Mesendoderm (in vitro differentiated cells): ENCODE measurements around the gene KRTAP10-3.

Experiments used
- DNase-seq: peaks from one replicate; pipeline ENCODE4 v3.0.0; 2013
- H2AK5ac ChIP-seq: 2 replicates; pipeline ENCODE4 v1.6.1; 2013; ENCODE audit warnings: low read length, inconsistent platforms
- H2BK120ac ChIP-seq: 2 replicates; pipeline ENCODE4 v1.6.1; 2013; ENCODE audit warnings: low read depth, mild to moderate bottlenecking, low read length, moderate library complexity, mixed read lengths
- H2BK15ac ChIP-seq: replicated peaks from 2 replicates; pipeline ENCODE4 v1.6.1; 2013; ENCODE audit warnings: low read depth, mild to moderate bottlenecking, moderate library complexity
- H2BK5ac ChIP-seq: 2 replicates; pipeline ENCODE4 v1.6.1; 2013; ENCODE audit warnings: low read length, inconsistent platforms
- H3K18ac ChIP-seq: 2 replicates; pipeline ENCODE4 v1.6.1; 2013; ENCODE audit warnings: mild to moderate bottlenecking, low read length, mixed read lengths
- H3K23ac ChIP-seq: one replicate; pipeline ENCODE4 v1.6.1; 2013; ENCODE audit warnings: low read length
- H3K27ac ChIP-seq: 2 replicates; pipeline ENCODE4 v1.5.1; 2013; ENCODE audit warnings: low read depth, mild to moderate bottlenecking, inconsistent platforms, low read length, moderate library complexity
- H3K27me3 ChIP-seq: 2 replicates; pipeline ENCODE4 v1.6.1; 2013; ENCODE audit warnings: low read length, control low read depth, mild to moderate bottlenecking, inconsistent platforms; ENCODE audit not compliant: insufficient read depth, poor library complexity
- H3K36me3 ChIP-seq: 2 replicates; pipeline ENCODE4 v1.6.1; 2013; ENCODE audit warnings: low read length, inconsistent platforms; ENCODE audit not compliant: control insufficient read depth, insufficient read depth
- H3K4ac ChIP-seq: one replicate; pipeline ENCODE4 v1.6.1; 2013; ENCODE audit warnings: low read depth, mild to moderate bottlenecking, low read length, moderate library complexity
- H3K4me1 ChIP-seq: 2 replicates; pipeline ENCODE4 v1.6.1; 2013; ENCODE audit warnings: low read depth, low read length, inconsistent platforms; ENCODE audit not compliant: control insufficient read depth
- H3K4me2 ChIP-seq: 2 replicates; pipeline ENCODE4 v1.6.1; 2013; ENCODE audit warnings: low read length
- H3K4me3 ChIP-seq: 2 replicates; pipeline ENCODE4 v1.5.1; 2013; ENCODE audit warnings: mild to moderate bottlenecking, low read length
- H3K56ac ChIP-seq: one replicate; pipeline ENCODE4 v1.6.1; 2013; ENCODE audit warnings: low read length
- H3K79me1 ChIP-seq: 2 replicates; pipeline ENCODE4 v1.6.1; 2013; ENCODE audit warnings: low read length, inconsistent platforms
- H3K79me2 ChIP-seq: 2 replicates; pipeline ENCODE4 v1.6.1; 2013; ENCODE audit warnings: mild to moderate bottlenecking, low read length; ENCODE audit not compliant: control insufficient read depth, insufficient read depth
- H3K9ac ChIP-seq: 2 replicates; pipeline ENCODE4 v1.6.1; 2013; ENCODE audit warnings: low read length, inconsistent platforms
- H4K5ac ChIP-seq: one replicate; pipeline ENCODE4 v1.6.1; 2013; ENCODE audit warnings: low read length
- H4K8ac ChIP-seq: one replicate; pipeline ENCODE4 v1.6.1; 2013; ENCODE audit warnings: low read depth, mild to moderate bottlenecking, control low read depth, low read length, moderate library complexity
- WGBS: extraction: QIAGEN DNeasy Blood & Tissue Kit; methylation state at CpG from one replicate; pipeline ENCODE4 v1.1.7; 2013; ENCODE audit warnings: low lambda C conversion rate, missing lambda C conversion rate; ENCODE audit not compliant: insufficient coverage; ENCODE audit errors: extremely low coverage; 5-methylcytosine and 5-hydroxymethylcytosine counted together

The KRTAP10-3 gene

DNA sequence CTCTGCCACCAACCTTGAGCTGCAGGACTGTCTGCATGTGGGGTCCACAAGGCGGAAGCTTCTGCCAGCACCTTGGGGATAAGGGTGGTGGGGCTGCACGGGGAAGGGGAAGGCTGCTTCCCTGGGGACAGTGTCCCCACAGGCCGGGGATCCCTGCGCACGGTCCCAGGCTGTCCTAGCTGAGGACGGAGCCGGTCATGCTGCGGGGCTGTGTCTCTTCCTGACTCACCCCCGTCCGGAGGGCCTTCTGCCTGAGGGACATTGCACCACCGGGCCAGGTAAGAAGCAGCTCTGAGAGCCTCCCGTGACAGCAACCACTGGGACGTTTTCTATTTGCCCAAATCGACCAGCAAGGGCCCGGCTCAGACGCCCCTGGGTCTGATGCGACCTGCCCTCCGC lies 48.5 kb downstream of the KRTAP10-3 start:
- Histone ChIP-seq H3K18ac (no peak overlapping the region), H2BK5ac (no peak overlapping the region), H3K4ac (no peak overlapping the region), H3K9ac (no peak overlapping the region), H3K4me3 (no peak overlapping the region), H3K36me3 (no peaks in the 10 kb centered on the region), H3K23ac (no peak overlapping the region), H3K56ac (no peak overlapping the region), H2AK5ac (no peak overlapping the region), H3K79me2 (no peaks in the 10 kb centered on the region), H3K4me2 (no peak overlapping the region), H3K4me1 (no peaks in the 10 kb centered on the region), H4K5ac (no peak overlapping the region), H3K27ac (no peak overlapping the region), H2BK120ac (no peak overlapping the region), H2BK15ac (no peak overlapping the region), H3K27me3 (no peaks in the 10 kb centered on the region), H4K8ac (no peak overlapping the region), H3K79me1 (no peaks in the 10 kb centered on the region)
- DNase-seq: no peak
- no CpG with 5 or more reads among the region's 18 CpGs for WGBS

DNA sequence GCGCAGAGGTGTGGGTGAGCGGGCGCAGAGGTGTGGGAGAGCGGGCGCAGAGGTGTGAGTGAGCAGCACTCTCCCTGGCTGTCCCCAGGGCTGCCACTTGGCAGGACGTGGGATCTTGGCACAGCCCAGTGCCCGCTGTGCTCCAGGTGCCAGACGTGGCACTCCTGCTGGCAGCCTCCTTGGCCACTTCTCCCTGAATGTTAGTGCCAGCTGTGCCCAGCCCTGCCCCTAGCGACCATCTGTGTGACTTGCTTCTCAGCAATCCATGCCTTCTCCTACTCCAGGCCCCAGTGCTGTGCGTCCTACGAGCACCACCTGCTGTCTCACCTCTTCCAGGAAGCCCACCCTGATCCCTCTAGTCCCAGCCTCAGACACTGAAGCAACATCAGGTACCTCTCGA lies 49.1 kb downstream of the KRTAP10-3 start:
- H3K79me1 ChIP-seq: no peaks in the 10 kb centered on the region
- H3K18ac ChIP-seq: no peak overlapping the region
- no peaks in the 10 kb centered on the region for H3K79me2 ChIP-seq
- no peaks in the 10 kb centered on the region for H3K36me3 ChIP-seq
- no peak overlapping the region for H3K23ac ChIP-seq
- H3K9ac ChIP-seq: no peak overlapping the region
- no peak overlapping the region for H2AK5ac ChIP-seq
- H4K8ac ChIP-seq: no peak overlapping the region
- H2BK120ac ChIP-seq: no peak overlapping the region
- no peaks in the 10 kb centered on the region for H3K4me1 ChIP-seq
- H2BK5ac ChIP-seq: no peak overlapping the region
- no peak overlapping the region for H3K4ac ChIP-seq
- H3K4me2 ChIP-seq: no peak overlapping the region
- WGBS: no CpG with 5 or more reads among the region's 12 CpGs
- H3K56ac ChIP-seq: no peak overlapping the region
- H3K27me3 ChIP-seq: no peaks in the 10 kb centered on the region
- no peak overlapping the region for H3K4me3 ChIP-seq
- no peak overlapping the region for H3K27ac ChIP-seq
- DNase-seq: no peak
- no peak overlapping the region for H4K5ac ChIP-seq
- H2BK15ac ChIP-seq: no peak overlapping the region

DNA sequence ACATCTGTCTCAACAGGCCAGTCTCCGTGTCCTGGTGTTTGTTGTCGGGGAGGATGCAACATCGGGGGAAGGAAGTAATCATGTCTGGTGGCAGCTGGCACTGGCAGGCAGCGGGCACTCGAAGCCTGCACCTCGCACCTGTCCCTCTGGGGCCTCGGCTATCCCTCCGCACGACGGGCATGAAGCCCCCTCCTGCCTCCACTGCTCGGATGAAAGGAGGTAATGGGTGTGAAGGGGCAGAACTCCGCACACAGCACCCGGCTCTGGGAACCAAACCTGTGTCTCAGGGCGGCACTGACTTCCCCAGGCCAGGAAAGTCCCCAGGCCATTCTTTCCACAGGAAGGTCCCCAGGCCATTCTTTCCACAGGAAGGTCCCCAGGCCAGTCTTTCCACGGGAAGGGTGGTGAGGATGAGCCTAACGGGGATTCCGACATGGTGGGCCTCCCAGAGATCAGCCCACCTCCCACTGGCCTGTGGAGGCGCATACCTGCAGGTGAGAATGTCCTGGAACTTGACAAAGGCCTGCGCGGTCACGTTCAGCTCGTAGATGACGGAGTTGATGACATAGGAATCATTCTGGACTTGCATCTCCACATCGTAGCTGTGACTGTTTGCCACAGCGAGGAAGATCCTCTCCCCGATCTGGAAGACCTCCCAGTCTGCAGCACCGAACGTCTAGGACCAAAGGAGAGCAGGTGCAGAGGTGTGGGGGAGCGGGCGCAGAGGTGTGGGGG lies 49.7 kb downstream of the KRTAP10-3 start:
- Histone ChIP-seq H3K18ac (no peak overlapping the region), H3K4ac (no peak overlapping the region), H3K4me2 (no peak overlapping the region), H3K36me3 (no peaks in the 10 kb centered on the region), H3K27ac (no peak overlapping the region), H4K8ac (no peak overlapping the region), H3K79me1 (no peaks in the 10 kb centered on the region), H2BK5ac (no peak overlapping the region), H3K27me3 (no peaks in the 10 kb centered on the region), H3K23ac (no peak overlapping the region), H2BK15ac (no peak overlapping the region), H3K4me1 (no peaks in the 10 kb centered on the region), H3K9ac (no peak overlapping the region), H3K4me3 (no peak overlapping the region), H2BK120ac (no peak overlapping the region), H3K79me2 (no peaks in the 10 kb centered on the region), H3K56ac (no peak overlapping the region), H2AK5ac (no peak overlapping the region), H4K5ac (no peak overlapping the region)
- WGBS: no CpG with 5 or more reads among the region's 30 CpGs
- DNase-seq: no peak

DNA sequence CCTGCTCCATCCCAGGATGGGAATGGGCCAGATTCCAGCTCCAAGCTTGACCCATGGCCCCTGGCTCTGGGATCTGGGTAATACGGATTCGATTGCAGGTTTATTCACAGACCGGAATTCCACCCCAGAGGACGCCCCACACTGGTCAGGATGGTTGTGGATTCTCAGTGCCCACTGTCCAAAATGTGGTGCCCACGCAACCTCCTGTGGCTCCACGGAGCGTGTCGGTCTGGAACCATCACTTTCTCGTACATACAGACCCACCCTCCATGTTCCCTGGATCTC lies 50.2 kb downstream of the KRTAP10-3 start:
- Histone ChIP-seq H3K79me1 (no peaks in the 10 kb centered on the region), H2AK5ac (no peak overlapping the region), H3K79me2 (no peaks in the 10 kb centered on the region), H3K56ac (no peak overlapping the region), H3K23ac (no peak overlapping the region), H3K9ac (no peak overlapping the region), H3K18ac (no peak overlapping the region), H2BK120ac (no peak overlapping the region), H3K4ac (no peak overlapping the region), H3K4me1 (no peaks in the 10 kb centered on the region), H4K8ac (no peak overlapping the region), H3K4me3 (no peak overlapping the region), H4K5ac (no peak overlapping the region), H3K4me2 (no peak overlapping the region), H3K27me3 (no peaks in the 10 kb centered on the region), H2BK5ac (no peak overlapping the region), H3K36me3 (no peaks in the 10 kb centered on the region), H3K27ac (no peak overlapping the region), H2BK15ac (no peak overlapping the region)
- WGBS: no CpG with 5 or more reads among the region's 9 CpGs
- DNase-seq: no peak
